ENCODE results near the gene APP. TPM values are rescaled to one million over a fixed set of nuclear protein-coding genes. Genes with fewer than 3 reads are reported as not detected.

The APP gene
- total RNA-seq, 1 donor from 2014 or later = 358 TPM

DNA sequence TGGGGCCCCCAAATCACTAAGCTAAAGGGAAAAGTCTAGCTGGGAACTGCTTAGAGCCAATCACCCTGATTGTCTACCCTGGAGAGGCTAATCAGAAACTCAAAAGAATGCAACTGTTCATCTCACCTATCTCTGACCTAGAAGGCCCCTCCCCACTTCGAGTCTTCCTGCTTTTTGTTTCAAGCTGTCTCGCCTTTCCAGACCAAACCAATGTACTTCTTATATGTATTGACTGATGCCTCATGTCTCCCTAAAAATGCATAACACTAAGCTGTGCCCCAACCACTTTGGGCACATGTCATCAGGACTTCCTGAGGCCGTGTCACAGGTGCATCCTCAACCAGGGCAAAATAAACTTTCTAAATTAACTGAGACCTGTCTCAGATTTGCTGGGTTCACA, 209.5 kb downstream of the APP start:
- no peak overlapping the region for H3K4me3 ChIP-seq
- H3K36me3 ChIP-seq = no peaks in the 10 kb centered on the region
- DNase-seq = no peak
- H3K4me1 ChIP-seq = peaks cover 16% of the 10 kb centered on the region
- intact Hi-C loops (cut with DNase I) = no loop called here
- no peaks in the 10 kb centered on the region for H3K27me3 ChIP-seq (ENCODE audit: low read depth)
- H3K27ac ChIP-seq = no peak overlapping the region
- ATAC-seq = no peak
- H3K9me3 ChIP-seq = no peaks in the 10 kb centered on the region
- TF ChIP-seq, protein P1, sequence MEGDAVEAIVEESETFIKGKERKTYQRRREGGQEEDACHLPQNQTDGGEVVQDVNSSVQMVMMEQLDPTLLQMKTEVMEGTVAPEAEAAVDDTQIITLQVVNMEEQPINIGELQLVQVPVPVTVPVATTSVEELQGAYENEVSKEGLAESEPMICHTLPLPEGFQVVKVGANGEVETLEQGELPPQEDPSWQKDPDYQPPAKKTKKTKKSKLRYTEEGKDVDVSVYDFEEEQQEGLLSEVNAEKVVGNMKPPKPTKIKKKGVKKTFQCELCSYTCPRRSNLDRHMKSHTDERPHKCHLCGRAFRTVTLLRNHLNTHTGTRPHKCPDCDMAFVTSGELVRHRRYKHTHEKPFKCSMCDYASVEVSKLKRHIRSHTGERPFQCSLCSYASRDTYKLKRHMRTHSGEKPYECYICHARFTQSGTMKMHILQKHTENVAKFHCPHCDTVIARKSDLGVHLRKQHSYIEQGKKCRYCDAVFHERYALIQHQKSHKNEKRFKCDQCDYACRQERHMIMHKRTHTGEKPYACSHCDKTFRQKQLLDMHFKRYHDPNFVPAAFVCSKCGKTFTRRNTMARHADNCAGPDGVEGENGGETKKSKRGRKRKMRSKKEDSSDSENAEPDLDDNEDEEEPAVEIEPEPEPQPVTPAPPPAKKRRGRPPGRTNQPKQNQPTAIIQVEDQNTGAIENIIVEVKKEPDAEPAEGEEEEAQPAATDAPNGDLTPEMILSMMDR (IDR thresholded peaks at IDR 0.05) = no peak

DNA sequence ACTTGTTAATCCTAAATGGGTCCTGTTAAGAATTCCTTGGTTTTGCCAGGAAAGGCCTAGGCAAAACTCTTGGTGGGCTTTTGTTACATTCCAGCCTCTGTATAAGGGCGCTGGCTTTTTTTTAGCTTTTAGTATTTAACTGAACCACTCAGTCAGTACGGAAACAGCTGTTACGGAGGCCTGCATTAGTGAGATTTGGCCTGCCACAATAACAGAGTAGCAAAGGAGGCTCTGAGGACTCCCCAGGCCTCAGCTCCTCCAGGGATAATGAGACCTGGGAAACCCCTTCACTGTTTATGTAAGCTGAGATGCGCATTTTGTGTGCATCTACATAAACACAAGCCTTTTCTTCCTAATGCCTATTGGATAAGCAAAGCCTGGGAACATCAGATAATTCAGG, 210.2 kb downstream of the APP start:
- H3K27me3 ChIP-seq (ENCODE audit: low read depth) = no peaks in the 10 kb centered on the region
- H3K4me1 ChIP-seq = peaks cover 16% of the 10 kb centered on the region
- no peaks in the 10 kb centered on the region for H3K9me3 ChIP-seq
- ATAC-seq (no peak), DNase-seq (no peak)
- H3K27ac ChIP-seq = no peak overlapping the region
- no peak overlapping the region for H3K4me3 ChIP-seq
- intact Hi-C loops (cut with DNase I) = no loop called here
- peaks cover 5% of the 10 kb centered on the region for H3K36me3 ChIP-seq
- TF ChIP-seq, protein P1 (IDR thresholded peaks at IDR 0.05) = no peak

DNA sequence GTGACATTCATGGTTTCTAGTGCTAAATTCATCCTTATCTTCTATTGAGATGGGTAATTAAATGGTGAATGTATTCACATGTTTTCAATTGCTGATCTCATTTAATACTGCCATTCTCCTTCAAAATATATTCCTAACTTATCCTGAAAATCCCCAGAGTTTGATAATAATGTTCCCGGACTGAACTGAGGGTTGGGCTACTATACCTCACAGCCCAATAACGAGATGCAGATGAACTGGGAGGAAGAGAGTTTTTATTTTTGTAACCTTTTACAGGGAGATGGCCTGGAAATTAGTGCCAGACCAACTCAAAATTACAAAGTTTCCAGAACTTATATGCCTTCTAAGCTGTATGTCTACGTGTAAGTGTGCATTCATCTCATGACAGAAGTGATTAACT, 210.8 kb downstream of the APP start:
- intact Hi-C loops (cut with DNase I) = no loop called here
- Histone ChIP-seq H3K27me3 (ENCODE audit: low read depth) (no peaks in the 10 kb centered on the region), H3K9me3 (no peaks in the 10 kb centered on the region), H3K4me3 (no peak overlapping the region), H3K4me1 (peaks cover 16% of the 10 kb centered on the region), H3K36me3 (peaks cover 11% of the 10 kb centered on the region), H3K27ac (no peak overlapping the region)
- DNase-seq (no peak), ATAC-seq (no peak)
- TF ChIP-seq, protein P1 (IDR thresholded peaks at IDR 0.05) = no peak

DNA sequence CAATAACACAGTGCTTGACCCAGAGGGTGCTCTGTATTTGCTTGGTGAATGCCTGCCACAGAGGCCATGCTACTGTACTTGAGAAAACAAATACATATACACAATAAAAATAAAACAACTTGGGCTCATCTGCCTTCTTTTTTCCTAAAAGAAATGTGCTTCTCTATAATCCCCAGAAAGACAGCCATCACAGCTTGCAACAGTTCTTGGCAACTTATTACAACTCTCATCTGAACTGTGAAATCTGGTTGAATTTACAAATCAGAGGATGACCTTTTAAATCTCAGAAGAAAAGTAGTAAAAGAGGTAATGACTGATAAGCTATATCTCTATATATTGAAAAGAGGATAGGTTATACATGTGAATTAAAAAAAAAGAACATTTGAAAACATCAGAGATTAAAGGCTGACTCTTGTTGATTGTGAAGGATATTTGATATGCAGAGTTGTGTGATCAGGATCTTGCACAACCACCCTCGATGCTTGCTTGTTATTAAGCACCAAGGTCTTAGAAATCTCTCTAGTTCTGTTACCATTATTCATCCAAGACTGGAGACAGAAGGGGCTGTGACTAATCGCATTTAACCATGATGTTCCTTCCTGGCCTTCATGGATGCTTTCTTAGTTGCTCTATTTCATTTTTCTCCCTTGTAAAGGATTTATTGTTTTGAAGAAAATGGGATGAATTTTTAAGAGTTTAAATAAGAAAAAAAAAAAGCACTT, 213.4 kb downstream of the APP start:
- no peaks in the 10 kb centered on the region for H3K4me1 ChIP-seq
- H3K27ac ChIP-seq = no peak overlapping the region
- no peaks in the 10 kb centered on the region for H3K9me3 ChIP-seq
- H3K36me3 ChIP-seq = peaks cover 34% of the 10 kb centered on the region
- TF ChIP-seq, protein P1 (IDR thresholded peaks at IDR 0.05) = no peak
- H3K4me3 ChIP-seq = no peak overlapping the region
- H3K27me3 ChIP-seq (ENCODE audit: low read depth) = no peaks in the 10 kb centered on the region
- intact Hi-C loops (cut with DNase I) = no loop called here
- DNase-seq (no peak), ATAC-seq (no peak)

DNA sequence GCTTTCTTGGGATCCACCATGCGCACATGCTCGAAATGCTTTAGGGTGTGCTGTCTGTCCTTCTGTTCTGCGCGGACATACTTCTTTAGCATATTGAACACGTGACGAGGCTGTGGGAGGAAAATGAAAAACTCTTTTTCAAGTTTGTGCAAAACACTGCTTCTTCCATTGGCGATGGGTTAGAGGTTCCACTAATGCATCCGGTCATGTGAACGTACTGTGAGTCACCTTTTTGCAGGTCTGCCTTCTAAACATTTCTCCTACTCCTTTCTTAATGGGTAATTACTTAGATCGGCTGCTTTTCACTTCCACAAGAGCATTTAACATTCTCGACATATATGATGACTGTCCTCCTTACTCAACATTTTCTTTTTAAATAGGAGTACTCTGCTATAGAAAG, 214.9 kb downstream of the APP start:
- no peaks in the 10 kb centered on the region for H3K27me3 ChIP-seq (ENCODE audit: low read depth)
- no peak overlapping the region for H3K27ac ChIP-seq
- TF ChIP-seq, protein P1 (IDR thresholded peaks at IDR 0.05) = no peak
- no peak for ATAC-seq
- peaks cover 34% of the 10 kb centered on the region for H3K36me3 ChIP-seq
- intact Hi-C loops (cut with DNase I) = no loop called here
- no peak for DNase-seq
- H3K9me3 ChIP-seq = no peaks in the 10 kb centered on the region
- no peak overlapping the region for H3K4me3 ChIP-seq
- H3K4me1 ChIP-seq = no peaks in the 10 kb centered on the region
